DOHH2 (cell line): ENCODE measurements around the gene SHISAL1.

Experiments
- H3F3A ChIP-seq: fragments of 200-600 bp; sonication (generic), shearing (Covaris generic); 2 replicates; pipeline ENCODE4 v1.6.0; 2016; ENCODE audit warnings: antibody characterized with exemption, mild to moderate bottlenecking; ENCODE audit not compliant: control insufficient read depth, insufficient read depth
- H3K27ac ChIP-seq: fragments of 200-600 bp; sonication (generic); 2 replicates; pipeline ENCODE4 v1.5.1; 2014; ENCODE audit warnings: low read depth, mild to moderate bottlenecking, low read length, moderate library complexity
- H3K27me3 ChIP-seq: fragments of 200-600 bp; sonication (generic); 2 replicates; pipeline ENCODE4 v1.6.1; 2014; ENCODE audit warnings: mild to moderate bottlenecking, low read length, mixed read lengths; ENCODE audit not compliant: control insufficient read depth
- H3K36me3 ChIP-seq: fragments of 200-600 bp; sonication (generic); 2 replicates; pipeline ENCODE4 v1.6.1; 2014; ENCODE audit warnings: mild to moderate bottlenecking, low read length, moderate library complexity, mixed read lengths; ENCODE audit not compliant: control insufficient read depth
- H3K4me1 ChIP-seq: fragments of 200-600 bp; sonication (generic); 2 replicates; pipeline ENCODE4 v1.6.1; 2014; ENCODE audit warnings: mild to moderate bottlenecking, low read length, mixed read lengths; ENCODE audit not compliant: control insufficient read depth
- H3K4me2 ChIP-seq: fragments of 200-600 bp; sonication (generic); 2 replicates; pipeline ENCODE4 v1.6.0; 2014; ENCODE audit warnings: mild to moderate bottlenecking, low read length, moderate library complexity
- H3K4me3 ChIP-seq: fragments of 200-600 bp; sonication (generic); 2 replicates; pipeline ENCODE4 v1.5.1; 2014; ENCODE audit warnings: mild to moderate bottlenecking, low read length, mixed read lengths
- H3K79me2 ChIP-seq: fragments of 200-600 bp; sonication (generic); 2 replicates; pipeline ENCODE4 v1.6.1; 2014; ENCODE audit warnings: mild to moderate bottlenecking, low read length, mixed read lengths; ENCODE audit not compliant: control insufficient read depth
- H3K9me2 ChIP-seq: fragments of 200-600 bp; sonication (generic); replicated peaks from 2 replicates; pipeline ENCODE4 v1.6.1; 2014; ENCODE audit warnings: mild to moderate bottlenecking, low read length, mixed read lengths; ENCODE audit not compliant: control insufficient read depth
- H3K9me3 ChIP-seq: fragments of 200-600 bp; sonication (generic); 2 replicates; pipeline ENCODE4 v1.6.1; 2014; ENCODE audit warnings: antibody characterized with exemption, low read length, mixed read lengths; ENCODE audit not compliant: control insufficient read depth, insufficient read depth
- H4K20me1 ChIP-seq: fragments of 200-600 bp; sonication (generic); 2 replicates; pipeline ENCODE4 v1.6.0; 2014; ENCODE audit warnings: low read depth, mild to moderate bottlenecking, antibody characterized with exemption, low read length, moderate library complexity; ENCODE audit not compliant: control insufficient read depth, insufficient read depth
- CTCF ChIP-seq: fragments of 200-600 bp; sonication (generic); IDR thresholded peaks from one replicate; pipeline ENCODE4 v1.5.1; 2014; ENCODE audit warnings: antibody characterized with exemption, mild to moderate bottlenecking, low read depth, low read length; ENCODE audit not compliant: poor library complexity, severe bottlenecking
- EZH2phosphoT487 ChIP-seq: fragments of 200-600 bp; sonication (generic); IDR thresholded peaks from 2 replicates; pipeline ENCODE4 v1.6.1; 2017; ENCODE audit warnings: borderline replicate concordance, mild to moderate bottlenecking, antibody characterized with exemption, low read length, moderate library complexity, mixed read lengths

The SHISAL1 gene

GRCh38 chr22:44200855-44201550 is 111.7 kb downstream of the SHISAL1 start:
- H3K9me3 ChIP-seq = no peaks in the 10 kb centered on the region
- H3F3A ChIP-seq = no peaks in the 10 kb centered on the region
- H3K36me3 ChIP-seq = no peaks in the 10 kb centered on the region
- peaks cover 23% of the 10 kb centered on the region for H3K4me1 ChIP-seq
- no peak overlapping the region for H3K4me2 ChIP-seq
- no peaks in the 10 kb centered on the region for H3K9me2 ChIP-seq
- no peaks in the 10 kb centered on the region; the same call in 1 of the 2 replicates for H3K27me3 ChIP-seq
- H3K27ac ChIP-seq = no peak overlapping the region
- no peak overlapping the region for H3K4me3 ChIP-seq
- TF ChIP-seq EZH2phosphoT487 (no peak), CTCF (no peak)
- no peaks in the 10 kb centered on the region for H4K20me1 ChIP-seq
- no peaks in the 10 kb centered on the region for H3K79me2 ChIP-seq

GRCh38 chr22:44200451-44200850 is 112.3 kb downstream of the SHISAL1 start:
- no peak overlapping the region for H3K4me2 ChIP-seq
- no peaks in the 10 kb centered on the region for H3F3A ChIP-seq
- H4K20me1 ChIP-seq = no peaks in the 10 kb centered on the region
- TF ChIP-seq CTCF (no peak), EZH2phosphoT487 (no peak)
- no peaks in the 10 kb centered on the region for H3K79me2 ChIP-seq
- H3K27ac ChIP-seq = no peak overlapping the region
- no peaks in the 10 kb centered on the region for H3K36me3 ChIP-seq
- no peak overlapping the region for H3K4me3 ChIP-seq
- no peaks in the 10 kb centered on the region; the same call in 1 of the 2 replicates for H3K27me3 ChIP-seq
- H3K9me2 ChIP-seq = no peaks in the 10 kb centered on the region
- H3K9me3 ChIP-seq = no peaks in the 10 kb centered on the region
- H3K4me1 ChIP-seq = peaks cover 23% of the 10 kb centered on the region

GRCh38 chr22:44199866-44200265 is 112.9 kb downstream of the SHISAL1 start:
- no peaks in the 10 kb centered on the region for H3K36me3 ChIP-seq
- no peaks in the 10 kb centered on the region for H3F3A ChIP-seq
- TF ChIP-seq CTCF = no peak
- no peak for TF ChIP-seq EZH2phosphoT487
- H3K27me3 ChIP-seq = no peaks in the 10 kb centered on the region; the same call in 1 of the 2 replicates
- no peaks in the 10 kb centered on the region for H3K9me3 ChIP-seq
- no peak overlapping the region for H3K27ac ChIP-seq
- H4K20me1 ChIP-seq = no peaks in the 10 kb centered on the region
- H3K9me2 ChIP-seq = no peaks in the 10 kb centered on the region
- H3K4me1 ChIP-seq = peaks cover 23% of the 10 kb centered on the region
- H3K79me2 ChIP-seq = no peaks in the 10 kb centered on the region
- H3K4me3 ChIP-seq = no peak overlapping the region
- H3K4me2 ChIP-seq = no peak overlapping the region
